Prostate gland (tissue), 2 donors: ENCODE measurements around the gene CPA5.

Experiments used
- POLR2A ChIP-seq: fragments of 450-650 bp; IDR thresholded peaks from one replicate; pipeline ENCODE4 v1.6.1; 2016; ENCODE audit warnings: antibody characterized with exemption, mild to moderate bottlenecking
- TF ChIP-seq, protein P1 (sequence below), 4 experiments: fragments of 200-600 bp in 2 of 4; fragments of 450-650 bp in 2 of 4; sonication (generic) in 2 of 4; IDR thresholded peaks; 1 replicate in 3 of 4; 2 replicates in 1 of 4; pipeline ENCODE4 v1.5.1; 2016 to 2019; ENCODE audit warnings: antibody characterized with exemption in 4 of 4, mild to moderate bottlenecking in 2 of 4, moderate library complexity in 2 of 4

DNA sequence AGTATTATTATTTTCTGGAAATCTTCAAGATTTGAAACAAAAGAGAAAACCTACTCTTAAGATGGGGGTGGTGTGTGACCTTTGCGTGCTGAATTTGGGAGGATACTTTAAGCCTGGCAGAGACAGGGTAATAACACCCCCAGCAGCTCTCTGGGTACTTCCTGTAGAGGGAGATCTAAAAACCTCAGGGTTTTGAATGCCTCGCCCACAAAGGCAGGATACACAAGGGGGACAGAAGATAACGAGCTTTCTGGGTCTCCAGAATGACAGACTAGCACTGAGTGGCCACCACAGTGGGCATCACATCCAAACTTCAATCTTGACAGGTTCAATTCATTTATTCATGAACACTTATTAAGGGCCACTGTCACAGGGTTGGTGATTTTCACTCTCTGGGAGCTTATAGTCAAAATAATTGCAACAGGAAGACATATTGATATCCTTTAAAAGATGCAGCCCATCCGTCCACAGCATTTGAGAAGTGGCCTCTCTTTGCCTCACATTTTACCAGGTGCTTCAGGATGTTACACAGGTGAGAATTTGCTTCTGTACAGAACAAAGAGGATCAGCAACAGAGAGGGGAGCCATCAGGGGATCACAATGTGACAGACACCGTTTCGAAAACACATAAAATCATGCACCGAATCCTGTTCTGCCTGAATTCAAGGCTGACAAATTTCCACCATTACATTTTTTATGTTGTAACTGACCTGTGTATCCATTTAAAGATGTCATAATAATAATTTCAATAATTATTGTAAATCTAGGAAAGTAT, 50.0 kb downstream of the CPA5 start:
- TF ChIP-seq, protein P1, sequence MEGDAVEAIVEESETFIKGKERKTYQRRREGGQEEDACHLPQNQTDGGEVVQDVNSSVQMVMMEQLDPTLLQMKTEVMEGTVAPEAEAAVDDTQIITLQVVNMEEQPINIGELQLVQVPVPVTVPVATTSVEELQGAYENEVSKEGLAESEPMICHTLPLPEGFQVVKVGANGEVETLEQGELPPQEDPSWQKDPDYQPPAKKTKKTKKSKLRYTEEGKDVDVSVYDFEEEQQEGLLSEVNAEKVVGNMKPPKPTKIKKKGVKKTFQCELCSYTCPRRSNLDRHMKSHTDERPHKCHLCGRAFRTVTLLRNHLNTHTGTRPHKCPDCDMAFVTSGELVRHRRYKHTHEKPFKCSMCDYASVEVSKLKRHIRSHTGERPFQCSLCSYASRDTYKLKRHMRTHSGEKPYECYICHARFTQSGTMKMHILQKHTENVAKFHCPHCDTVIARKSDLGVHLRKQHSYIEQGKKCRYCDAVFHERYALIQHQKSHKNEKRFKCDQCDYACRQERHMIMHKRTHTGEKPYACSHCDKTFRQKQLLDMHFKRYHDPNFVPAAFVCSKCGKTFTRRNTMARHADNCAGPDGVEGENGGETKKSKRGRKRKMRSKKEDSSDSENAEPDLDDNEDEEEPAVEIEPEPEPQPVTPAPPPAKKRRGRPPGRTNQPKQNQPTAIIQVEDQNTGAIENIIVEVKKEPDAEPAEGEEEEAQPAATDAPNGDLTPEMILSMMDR (IDR thresholded peaks at IDR 0.05): no peak
- TF ChIP-seq POLR2A: no peak
